GM10266 (cell line): ENCODE results near the gene THSD7B.

Experiments
- DNase-seq: peaks from one replicate; pipeline ENCODE4 v3.0.0; 2012; ENCODE audit errors: extremely low spot score
- CTCF ChIP-seq: IDR thresholded peaks from 2 replicates; pipeline ENCODE4 v1.5.1; 2012; ENCODE audit warnings: mild to moderate bottlenecking, low read depth; ENCODE audit not compliant: control insufficient read depth, insufficient read depth; ENCODE audit errors: missing control alignments

The THSD7B gene

GRCh38 chr2:137111896-137112295 is 346.6 kb downstream of the THSD7B start:
- no peak for TF ChIP-seq CTCF

GRCh38 chr2:137115081-137115794 is 349.9 kb downstream of the THSD7B start:
- TF ChIP-seq CTCF, result no peak
- DNase-seq, result no peak

More at GRCh38 chr2:137111896-137112295, 346.6 kb downstream of the THSD7B start:
- DNase-seq, result no peak

GRCh38 chr2:137115795-137116089 is 350.4 kb downstream of the THSD7B start:
- no peak for DNase-seq
- TF ChIP-seq CTCF, result no peak

GRCh38 chr2:137117385-137117784 is 352.0 kb downstream of the THSD7B start:
- TF ChIP-seq CTCF, result no peak
- no peak for DNase-seq

- no peak for TF ChIP-seq CTCF
- DNase-seq, result no peak
These were observed 352.8 kb downstream of the THSD7B start for GRCh38 chr2:137118140-137118539.

GRCh38 chr2:137123226-137123625 is 357.9 kb downstream of the THSD7B start:
- TF ChIP-seq CTCF, result no peak
- no peak for DNase-seq

- no peak for TF ChIP-seq CTCF
- DNase-seq, result no peak
These were observed 367.9 kb downstream of the THSD7B start for GRCh38 chr2:137133225-137133624.
